GM18868 (cell line): Measurements from ENCODE around the gene ADGRD2.

Source experiments
- ATAC-seq: cut with Tn5 transposase; IDR thresholded peaks from one replicate; pipeline ENCODE4 v1.9.1; 2021; ENCODE audit warnings: mild to moderate bottlenecking, moderate library complexity; ENCODE audit not compliant: unreplicated experiment

The ADGRD2 gene

DNA sequence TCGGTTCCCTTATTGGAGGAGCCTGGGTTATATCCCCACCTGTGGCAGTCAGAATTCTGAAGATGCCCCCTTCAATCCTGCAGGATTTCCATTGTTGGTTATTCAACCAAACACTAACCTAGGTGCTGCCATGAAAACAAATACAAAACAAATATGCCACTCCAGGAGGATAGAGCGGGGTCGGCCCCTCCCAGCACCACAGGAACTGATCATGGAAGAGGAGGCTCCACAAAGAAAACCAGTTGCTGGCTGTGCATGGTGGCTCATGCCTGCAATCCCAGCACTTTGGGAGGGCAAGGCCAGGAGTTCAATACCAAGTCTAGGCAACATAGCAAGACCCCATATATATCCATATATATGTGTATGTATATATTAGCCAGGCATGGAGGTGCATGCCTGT lies 13.2 kb upstream of the ADGRD2 start:
- ATAC-seq, result no peak

DNA sequence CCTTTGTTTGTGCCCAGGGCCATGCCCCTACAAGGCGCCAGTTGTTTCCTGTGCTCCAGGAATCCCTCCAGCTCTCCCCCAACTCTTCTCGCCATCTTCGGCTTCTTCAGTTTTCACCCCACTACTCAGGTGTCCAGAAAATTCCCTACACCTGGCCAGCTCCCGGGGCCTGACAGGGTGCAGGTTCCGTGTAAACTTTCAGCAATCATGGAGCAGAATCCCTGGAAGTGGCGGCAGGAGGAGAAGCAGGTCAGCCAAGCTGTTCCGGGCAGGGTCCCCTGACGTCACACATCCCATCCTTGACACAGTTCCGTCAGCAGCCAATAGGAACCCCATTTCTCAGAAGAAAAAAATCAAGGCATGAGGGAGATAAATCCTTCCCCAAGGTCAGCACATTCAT lies 12.2 kb upstream of the ADGRD2 start:
- no peak for ATAC-seq

DNA sequence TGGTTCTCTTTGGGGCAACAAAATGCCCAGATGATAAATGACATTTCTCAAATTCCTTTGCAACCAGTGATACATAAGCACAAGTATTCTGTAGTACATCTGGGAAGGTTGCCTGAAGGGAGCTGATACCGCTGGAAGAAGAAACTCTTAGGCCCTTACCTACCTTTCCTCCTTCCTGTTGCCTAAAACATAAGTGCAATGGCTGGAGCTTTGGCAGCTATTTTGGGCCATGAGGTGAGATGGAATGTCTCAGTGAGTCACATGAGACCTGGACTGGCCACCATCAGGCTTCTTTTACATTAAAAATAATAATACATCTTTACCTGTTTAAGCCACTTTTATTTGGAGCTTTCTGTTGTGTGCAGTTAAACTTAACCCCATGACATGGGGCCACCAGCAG lies 11.2 kb upstream of the ADGRD2 start:
- no peak for ATAC-seq

DNA sequence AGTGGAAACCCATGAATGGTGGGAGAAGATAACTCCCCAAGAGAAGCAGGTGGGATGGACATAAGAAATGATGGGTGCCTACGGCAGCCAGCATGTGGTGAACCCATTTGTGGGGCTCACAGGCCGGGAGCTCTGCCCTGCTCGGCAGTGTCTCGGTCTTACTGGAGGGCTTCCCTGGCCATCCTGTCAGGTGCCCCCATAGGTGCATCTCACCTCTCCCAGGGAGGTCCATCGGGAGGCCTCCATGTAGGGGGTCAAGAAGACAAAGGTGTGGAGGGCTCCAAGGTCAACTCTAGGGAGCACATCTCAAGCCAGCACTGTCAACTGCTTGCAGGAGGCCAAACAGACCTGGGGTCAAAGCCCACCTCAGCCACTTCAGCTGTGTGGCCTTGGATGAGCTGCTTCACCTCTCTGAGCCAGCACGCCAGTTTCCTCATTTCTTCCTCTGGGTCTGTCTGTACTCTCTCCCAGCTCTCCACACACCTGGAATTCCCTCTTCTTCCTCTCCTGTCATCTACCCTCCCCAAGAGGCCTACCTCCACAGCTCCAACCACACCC lies 10.5 kb upstream of the ADGRD2 start:
- ATAC-seq, result no peak

DNA sequence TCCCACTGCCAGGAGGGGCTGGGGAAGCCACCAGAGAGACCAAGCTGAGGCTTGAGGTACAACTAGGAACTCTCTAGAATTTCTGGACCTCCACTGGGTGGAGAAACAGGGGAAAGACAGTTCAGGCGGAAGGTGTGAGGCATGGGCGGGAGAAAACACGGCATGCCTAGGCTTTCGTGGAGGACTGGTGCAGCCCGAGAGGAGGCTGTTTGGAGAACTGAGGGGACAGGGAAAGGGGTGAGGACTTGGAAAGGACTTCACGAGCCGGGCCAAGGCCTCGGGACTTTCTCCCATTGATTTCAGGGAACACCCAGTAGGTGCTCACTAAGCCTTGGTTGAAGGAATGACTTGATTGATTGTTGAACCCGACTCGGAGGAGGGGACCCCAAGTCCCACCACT lies 9.5 kb upstream of the ADGRD2 start:
- no peak for ATAC-seq

DNA sequence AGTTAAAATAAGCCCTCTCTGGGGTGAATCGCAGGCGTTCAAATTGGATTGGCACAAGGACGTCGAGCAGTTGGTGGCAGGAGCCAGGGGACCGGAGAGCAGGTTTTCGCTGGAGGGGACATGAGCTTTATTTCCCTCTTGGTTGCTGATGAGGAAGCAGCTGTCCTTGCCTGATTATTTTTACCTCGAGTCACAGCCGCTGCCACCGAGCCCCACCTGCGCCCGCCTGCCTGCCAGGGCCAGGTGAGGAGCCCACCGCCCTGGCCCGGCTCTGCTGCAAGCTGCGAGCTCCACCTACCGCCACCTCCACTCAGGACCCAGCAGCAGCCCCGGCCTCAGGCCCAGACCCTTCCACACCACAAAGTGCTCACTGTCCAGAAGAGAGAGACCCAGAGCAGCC lies 9.0 kb upstream of the ADGRD2 start:
- no peak for ATAC-seq

DNA sequence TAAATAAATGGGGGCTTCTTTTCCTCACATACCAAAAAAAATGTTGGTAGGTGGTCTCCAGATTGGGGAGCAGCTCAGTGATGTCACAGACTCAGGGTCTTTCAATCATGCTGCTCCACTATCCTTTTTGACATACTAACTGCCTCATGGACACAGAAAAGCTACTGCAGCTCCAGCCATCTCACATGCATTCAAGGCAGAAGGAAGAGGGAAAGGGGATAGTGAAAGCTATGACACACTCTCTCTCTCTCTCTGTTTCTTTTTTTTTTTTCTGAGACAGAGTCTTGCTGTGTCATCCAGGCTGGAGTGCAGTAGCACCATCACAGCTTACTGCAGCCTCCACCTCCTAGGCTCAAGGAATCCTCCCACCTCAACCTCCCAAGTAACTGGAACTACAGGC lies 7.9 kb upstream of the ADGRD2 start:
- no peak for ATAC-seq

DNA sequence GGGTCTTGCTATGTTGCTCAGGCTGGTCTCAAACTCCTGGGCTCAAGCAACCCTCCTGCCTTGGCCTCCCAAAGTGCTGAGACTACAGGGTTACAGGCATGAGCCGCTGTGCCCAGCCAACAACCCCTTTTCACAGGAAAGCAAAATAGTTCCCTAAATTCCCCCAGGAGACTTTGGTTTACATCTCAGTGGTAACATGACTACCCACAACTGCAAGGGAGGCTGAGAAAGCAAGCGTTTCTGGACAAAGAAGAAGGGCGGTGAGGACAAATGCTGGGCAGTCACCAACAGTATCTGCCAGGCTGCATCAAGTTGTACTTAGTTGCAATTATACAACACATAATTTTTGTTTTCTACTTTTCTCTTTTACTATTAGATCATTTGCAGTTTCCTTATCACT lies 7.4 kb upstream of the ADGRD2 start:
- ATAC-seq, result no peak

DNA sequence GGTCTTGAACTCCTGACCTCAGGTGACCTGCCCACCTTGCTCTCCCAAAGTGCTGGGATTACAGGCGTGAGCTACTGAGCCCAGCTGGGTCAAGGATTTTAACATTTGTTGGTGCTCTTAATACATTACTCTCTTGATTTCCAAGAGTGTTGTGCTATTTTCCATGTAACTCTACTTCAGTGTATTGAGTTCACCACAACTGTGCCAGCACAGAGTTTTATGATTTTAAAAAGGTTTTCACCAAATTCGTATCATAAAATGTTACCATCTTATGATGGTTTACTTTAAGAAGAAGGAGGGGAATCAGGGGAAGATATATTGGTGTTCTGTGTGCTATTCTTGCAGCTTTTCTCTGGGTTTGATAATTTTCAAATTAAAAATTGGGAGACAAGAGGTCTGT lies 6.6 kb upstream of the ADGRD2 start:
- no peak for ATAC-seq

DNA sequence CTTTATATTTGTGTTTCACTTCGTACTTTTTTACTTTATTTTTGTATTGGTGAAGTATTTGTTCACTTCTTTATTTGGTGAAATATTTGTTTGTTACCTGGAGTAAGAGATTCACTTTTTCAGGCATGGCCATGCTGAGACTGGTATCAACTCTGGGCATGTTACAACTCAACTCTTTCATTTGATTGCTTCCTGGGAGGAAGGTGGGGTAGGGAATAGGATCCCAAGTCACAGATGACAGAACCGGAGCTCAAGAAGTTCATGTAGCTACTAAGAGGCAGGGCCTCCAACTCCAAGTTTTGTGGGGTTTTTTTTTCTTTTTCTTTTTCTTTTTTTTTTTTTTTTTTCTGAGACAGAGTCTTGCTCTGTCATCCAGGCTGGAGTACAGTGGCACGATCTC lies 6.1 kb upstream of the ADGRD2 start:
- no peak for ATAC-seq

DNA sequence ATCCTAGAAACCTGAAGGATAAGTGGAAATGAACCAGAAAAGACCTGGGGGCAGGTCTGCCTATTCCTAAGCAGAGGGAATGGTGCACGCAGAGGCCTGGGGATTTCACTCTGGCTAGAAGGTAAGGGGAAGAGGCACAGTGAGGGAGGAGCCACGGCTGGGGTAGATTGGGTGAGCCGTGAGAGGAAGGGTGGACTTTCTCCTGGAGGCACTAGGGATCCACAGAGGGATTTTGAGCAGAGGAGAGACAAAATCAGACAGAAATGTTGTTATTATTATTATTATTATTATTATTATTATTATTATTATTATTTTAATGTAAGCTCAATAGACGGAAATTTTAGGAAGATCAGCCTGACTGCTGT lies 3.0 kb upstream of the ADGRD2 start:
- no peak for ATAC-seq

DNA sequence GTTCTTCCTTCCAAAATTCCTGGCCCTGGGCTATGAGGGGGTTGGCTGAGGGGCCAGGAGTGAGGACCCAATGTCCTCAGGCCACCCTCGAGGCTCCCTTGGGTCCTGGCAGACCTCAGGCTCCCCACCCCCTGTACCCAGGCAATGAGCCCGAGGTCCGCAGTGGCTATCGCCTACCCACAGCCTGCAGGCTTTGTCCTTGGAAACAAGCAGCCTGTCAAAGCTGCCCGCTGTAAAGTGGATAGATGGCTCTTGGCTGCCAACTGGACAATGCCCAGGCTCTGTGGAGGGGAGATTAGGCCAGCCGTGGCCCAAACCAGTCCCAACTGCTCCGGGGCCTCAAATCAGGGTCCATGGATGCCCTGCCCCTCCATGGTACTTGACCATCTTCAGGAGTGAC lies 2.2 kb upstream of the ADGRD2 start:
- ATAC-seq, result no peak

DNA sequence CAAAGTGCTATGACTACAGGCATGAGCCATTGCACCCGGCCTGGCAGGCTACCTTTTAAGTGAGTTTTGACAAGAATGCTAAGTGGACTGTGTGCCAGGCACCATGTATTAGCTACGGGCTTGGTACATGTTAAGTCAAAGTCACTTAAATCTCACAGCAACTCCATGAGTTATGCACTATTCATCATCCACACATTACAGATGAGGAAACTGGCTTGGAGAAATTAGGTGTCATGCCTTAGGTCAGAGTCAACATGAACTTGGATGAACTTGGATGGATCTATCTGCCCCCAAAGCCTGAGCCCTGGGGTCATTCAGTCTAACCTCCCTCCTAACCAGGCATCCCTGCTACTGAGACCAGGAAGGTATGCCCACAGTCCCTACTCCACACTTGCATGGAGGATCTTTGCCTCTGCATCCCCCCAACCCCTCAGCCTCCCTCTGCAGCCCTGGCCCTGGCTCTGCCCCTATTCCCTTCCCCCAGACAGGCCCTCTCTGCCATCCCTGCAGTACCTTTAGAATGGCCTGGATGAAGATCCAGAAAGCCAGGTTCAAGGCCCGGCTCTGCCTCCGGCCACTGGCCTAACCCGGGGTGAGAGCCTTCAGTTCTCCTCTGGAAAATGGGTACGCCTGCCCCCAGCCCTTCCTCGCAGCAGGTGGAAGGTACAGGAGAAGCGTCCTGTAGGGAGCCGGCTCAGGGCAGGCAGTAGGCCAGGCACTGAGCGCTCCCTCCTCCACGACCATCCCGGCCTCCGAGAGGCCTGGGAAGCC lies 685 bp upstream of the ADGRD2 start:
- no peak for ATAC-seq

DNA sequence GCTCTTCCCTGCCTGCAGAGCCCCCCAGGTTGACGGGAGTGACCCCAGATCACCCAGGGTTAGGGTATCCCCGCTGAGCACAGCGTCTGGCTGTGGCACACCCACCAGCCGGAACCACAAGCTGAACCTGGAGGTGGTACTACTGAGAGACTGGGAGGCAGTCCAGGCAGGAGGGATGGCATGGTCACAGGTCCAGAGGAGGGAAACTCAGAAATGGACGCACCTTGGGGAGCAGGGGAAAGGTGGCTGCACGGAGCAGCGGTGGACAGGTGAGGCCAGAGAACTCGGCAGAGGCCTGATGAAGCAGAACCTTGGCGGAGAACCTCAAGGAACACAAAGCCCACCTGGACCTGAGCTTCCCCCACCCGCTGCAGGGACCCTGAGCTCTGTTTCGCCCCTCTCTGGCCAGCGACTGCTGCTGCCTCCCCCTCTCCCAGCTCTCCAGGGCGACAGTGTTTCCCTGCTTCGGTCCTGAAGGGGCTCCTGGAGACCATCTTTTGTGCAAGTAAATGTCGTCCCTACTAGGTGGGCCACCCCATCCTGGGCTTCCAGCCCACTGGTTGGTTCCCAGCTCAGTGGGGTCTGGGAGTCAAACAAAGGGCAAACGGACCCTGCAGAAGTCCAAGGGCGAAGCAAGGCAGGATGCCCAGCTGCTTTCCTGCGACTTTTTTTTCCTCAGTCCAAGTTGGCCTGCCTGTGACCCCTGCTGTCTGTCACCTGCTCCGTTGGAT lies 845 bp downstream of the ADGRD2 start:
- ATAC-seq, result no peak

DNA sequence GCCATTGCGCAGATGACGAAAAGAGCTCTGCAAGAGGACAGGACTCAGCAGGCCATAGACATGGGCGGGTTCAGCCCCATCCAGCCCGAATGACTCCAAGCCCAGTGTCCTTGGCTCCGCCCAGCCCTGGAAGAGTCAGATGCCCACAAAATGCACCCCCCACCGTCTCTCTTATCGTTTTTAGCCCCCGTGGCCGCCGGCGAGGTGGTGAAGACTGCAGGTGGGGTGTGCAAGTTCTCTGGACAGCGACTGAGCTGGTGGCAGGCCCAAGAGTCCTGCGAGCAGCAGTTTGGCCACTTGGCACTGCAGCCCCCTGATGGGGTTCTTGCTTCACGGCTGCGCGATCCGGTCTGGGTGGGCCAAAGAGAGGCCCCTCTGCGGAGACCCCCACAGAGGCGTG lies 2.1 kb downstream of the ADGRD2 start:
- no peak for ATAC-seq

DNA sequence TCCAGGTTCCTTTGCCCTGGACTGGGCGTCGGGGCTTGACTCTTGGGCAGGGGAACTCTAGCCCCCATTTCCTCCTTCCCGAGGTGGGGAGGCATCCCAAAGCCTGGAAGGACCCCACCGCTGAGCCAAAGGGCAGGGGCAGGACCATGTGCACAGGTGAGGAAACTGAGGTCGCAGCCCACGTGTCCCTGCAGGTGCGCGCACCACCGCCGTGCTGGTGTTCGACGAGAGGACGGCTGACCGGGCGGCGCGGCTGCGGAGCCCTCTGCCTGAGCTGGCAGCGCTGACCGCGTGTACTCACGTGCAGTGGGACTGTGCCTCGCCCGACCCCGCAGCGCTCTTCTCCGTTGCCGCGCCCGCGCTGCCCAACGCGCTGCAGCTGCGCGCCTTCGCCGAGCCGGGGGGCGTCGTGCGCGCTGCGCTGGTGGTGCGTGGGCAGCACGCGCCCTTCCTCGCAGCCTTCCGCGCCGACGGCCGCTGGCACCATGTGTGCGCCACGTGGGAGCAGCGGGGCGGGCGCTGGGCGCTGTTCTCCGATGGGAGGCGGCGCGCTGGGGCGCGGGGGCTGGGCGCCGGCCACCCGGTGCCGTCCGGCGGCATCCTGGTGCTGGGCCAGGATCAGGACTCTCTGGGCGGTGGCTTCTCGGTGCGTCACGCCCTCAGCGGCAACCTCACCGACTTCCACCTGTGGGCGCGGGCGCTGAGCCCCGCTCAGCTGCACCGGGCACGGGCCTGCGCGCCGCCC lies 2.8 kb downstream of the ADGRD2 start:
- no peak for ATAC-seq

DNA sequence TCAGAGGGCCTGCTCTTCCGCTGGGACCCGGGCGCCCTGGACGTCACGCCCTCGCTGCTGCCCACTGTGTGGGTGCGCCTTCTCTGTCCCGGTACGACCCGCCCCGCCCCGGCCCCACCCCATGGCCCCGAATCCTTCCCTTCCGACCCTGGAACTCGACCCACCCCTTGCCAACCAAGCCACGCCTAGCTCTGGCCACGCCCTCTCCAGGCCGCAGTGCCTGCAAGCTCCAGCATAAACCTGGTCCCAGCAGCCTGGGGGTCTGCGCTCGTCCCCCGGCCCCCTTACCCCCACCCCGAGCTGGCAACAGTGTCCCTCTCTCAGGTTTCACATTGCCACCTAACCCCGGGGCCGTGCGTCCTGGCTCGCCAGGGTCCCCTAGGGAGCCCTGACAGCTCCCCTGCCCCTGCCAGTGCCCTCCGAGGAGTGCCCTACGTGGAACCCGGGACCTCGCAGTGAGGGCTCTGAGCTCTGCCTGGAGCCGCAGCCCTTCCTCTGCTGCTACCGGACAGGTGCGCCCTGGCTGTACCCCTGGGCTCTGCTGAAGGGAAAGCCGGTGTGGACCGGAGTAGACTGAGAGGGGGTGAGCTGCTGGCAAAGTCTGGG lies 3.4 kb downstream of the ADGRD2 start:
- no peak for ATAC-seq

DNA sequence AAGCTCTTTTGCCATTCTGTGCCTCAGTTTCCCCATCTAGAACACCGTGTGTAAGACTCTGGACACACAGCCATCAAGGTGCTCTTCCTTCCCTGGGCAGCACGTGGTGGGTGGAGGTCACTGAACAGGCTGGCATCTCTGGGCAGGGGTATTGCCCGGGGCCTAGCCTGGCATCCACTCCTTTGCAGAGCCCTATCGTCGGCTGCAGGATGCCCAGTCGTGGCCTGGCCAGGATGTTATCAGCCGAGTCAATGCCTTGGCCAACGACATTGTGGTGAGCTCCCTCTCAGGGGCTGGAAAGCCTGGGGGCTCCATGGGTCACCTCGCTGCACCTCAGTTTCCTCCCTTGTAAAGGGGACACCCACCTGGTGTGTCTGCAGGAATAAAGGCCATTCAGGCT lies 4.0 kb downstream of the ADGRD2 start:
- no peak for ATAC-seq

DNA sequence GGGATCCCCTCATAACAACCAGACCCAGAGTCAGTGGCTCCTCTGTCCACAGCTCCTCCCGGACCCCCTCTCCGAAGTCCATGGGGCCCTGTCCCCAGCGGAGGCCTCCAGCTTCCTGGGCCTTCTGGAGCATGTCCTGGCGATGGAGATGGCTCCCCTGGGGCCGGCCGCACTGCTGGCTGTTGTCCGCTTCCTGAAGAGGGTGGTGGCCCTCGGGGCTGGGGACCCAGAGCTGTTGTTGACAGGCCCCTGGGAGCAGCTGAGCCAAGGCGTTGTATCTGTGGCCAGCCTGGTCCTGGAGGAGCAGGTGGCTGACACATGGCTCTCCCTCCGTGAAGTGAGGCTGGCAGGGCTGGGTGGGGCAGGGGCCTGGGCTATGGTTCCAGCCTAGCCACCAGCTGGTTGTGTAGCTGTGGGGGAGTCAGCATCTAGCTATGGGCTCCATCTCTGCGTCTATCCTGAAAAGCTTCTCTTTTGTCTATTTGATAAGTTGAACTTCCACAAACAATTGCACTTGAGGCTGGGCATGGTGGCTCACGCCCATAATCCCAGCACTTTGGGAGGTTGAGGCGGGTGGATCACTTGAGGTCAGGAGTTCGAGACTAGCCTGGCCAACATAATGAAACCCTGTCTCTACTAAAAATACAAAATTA lies 4.7 kb downstream of the ADGRD2 start:
- ATAC-seq, result no peak

DNA sequence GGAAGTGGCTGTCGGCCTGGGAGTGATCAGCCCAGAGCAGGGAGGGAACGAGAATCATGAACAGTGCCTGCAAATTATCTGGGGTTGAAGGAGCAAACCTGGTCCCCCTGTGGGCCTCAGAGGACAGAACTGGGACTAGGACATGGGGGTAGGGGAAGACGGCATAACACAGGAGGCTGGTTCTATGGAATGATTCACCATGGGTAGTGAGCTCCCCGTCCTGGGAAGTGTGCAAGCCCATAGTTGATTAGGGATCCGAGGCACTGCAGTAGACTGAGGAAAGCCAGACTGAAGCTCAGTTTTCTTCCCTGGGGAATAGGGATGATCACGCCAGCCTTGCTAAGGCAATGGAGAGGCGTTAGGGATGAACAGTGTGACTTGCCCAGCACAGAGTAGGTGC lies 5.6 kb downstream of the ADGRD2 start:
- no peak for ATAC-seq
